B cell (primary cell): ENCODE measurements around the gene PHACTR4.

Source experiments
- CTCF ChIP-seq: fragments of 200-600 bp; IDR thresholded peaks from one replicate; pipeline ENCODE4 v1.8.0; 2022; ENCODE audit warnings: antibody characterized with exemption, mild to moderate bottlenecking
- EZH2 ChIP-seq: IDR thresholded peaks from 2 replicates; pipeline ENCODE4 v1.6.1; 2012; ENCODE audit warnings: borderline replicate concordance, low read depth, mild to moderate bottlenecking, moderate library complexity, low read length; ENCODE audit not compliant: insufficient read depth, poor library complexity, severe bottlenecking

- TF ChIP-seq EZH2 (no peak), CTCF (no peak)
Measured at GRCh38 chr1:28516518-28516956, 147.0 kb downstream of the PHACTR4 start.
